Stimulated activated CD8-positive, alpha-beta memory T cell treated with anti-CD3 and anti-CD28 coated beads, Interleukin-12 subunit alpha, Interleukin-12 subunit beta, amount 100 ng/mL, for 24 hours (primary cell): ENCODE data around the gene S100PBP.
"Not testable (repeated sequence)": the region's sequence is repeated elsewhere in the genome, so short reads cannot be mapped to it uniquely, and the experiment has no call there.

Source experiments
- DNase-seq: peaks from one replicate; pipeline ENCODE4 v3.0.0-alpha.2; 2020; ENCODE audit errors: extremely low read depth

S100PBP gene

DNA sequence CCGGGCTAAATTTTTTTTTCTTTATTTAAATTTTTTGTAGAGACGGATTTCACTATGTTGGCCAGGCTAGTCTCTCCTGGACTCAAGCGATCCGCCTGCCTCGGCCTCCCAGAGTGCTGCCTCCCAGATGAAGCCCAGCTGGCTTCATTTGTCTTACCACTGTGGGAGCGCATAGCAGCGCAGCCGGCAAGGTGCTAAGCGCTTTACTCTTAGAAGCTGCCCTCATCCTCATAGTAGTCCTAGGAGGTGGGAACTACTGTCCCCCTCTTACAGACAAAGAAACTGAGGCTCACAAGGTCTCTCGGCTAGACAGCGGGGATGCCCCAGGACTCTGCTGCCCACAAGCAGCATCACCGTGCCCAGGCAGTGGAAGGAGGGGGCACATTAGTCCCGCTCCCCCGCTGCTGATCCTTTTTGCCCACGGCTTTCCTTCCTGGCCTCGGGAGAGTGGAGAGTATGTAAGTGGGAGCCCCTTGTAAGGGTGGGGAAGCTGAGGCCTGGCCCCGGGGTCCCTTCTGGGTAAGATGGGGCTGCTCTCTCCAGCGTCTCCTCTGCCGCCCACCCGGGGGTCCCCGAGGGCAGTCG lies 83.0 kb downstream of the S100PBP start:
- DNase-seq: no peak

DNA sequence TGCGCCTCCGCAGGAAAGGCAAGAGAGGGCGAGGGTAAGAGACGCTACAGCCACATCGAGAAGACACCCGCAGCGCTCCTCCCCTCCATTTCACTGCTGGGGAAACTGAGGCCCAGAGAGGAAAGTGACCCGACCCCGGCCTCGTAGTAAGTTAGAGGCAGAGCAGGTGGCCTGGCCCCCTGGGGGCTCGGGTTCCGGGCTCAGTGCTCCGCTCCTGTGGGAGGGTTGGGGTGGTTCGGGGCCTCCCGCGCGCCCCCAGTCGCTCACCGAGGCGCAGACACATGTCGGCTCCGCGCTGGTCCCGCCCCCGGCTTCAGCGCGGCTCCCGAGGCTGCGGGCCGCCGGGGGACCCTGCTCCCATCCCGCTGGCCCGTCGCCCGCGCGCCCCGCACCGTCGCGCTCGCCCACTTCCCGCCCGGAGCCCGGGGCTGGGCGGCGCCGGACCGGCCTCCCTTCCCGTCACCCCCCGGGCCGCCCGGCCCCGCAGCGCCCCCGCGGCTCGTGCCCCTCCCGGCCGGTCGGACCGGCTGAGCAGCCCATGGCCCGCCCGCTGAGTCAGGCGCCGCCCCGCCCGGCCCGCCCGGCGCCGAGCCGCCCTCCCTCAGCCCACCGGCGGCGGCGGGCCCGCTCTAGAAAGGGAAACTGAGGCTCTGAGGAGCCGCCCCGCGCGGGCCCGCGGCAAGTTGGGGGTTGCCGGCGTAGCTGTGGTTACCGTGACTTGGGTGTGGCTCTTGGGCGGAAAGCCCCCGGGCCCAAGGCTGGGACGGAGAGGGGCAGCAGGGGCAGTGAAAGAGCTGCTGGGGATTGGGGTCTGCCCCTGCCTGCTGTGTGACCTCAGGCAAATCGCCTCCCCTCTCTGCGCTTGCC lies 83.7 kb downstream of the S100PBP start, which contains the start of gene TMEM54:
Gene TMEM54, minus strand, starts transcription at position 434 of the 867 bp plus-strand sequence. Its CDS starts 151 bp downstream, at position 283.
- DNase-seq: no peak

DNA sequence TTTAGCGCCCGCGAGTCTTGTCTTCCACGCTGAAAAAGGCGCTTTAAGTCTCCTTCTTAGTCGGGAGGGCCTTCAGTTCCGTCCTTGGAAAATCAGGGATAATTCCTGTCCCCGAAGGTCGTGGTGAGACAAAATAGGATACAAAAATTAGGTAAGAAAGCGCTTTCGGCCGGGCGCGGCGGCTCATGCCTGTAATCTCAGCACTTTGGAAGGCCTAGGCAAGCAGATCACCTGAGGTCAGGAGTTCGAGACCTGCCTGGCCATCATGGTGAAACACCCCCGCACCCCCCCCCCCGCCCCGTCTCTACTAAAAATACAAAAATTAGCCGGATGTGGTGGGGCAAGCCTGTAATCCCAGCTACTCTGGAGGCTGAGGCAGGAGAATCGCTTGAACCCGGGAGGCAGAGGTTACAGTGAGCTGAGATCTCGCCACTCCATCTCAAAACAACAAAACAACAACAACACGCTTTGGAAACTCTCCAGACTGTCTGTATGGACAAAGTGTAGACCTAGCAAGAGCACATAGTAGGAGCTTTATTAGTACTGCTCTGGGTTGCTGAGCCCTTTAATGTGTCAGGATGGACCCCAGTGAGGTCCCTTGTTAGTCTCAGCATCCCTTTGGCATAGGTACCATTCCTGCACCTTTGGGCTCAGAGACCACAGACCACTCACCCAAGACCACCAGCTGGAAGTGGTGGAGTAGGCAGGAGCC lies 84.5 kb downstream of the S100PBP start:
- DNase-seq: no peak

DNA sequence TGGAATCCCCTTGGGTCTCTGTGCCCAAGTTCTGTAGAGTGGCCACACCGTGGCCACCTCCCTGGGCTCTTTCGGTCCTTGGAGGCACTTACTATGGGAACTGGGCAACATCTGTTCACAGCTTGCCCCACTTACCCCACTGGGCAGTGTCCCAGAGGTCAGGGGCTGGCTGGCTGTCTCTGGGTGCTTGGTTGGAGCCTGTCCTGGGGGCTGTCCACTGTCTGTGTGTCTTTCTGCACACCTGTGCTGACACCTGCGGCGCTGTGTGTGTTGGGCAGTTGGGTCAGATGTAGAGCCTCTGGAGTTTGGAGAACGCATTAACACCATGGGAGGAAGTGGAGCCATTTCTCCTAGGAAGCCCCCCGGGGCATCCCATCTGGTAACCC lies 85.1 kb downstream of the S100PBP start:
- no peak for DNase-seq

DNA sequence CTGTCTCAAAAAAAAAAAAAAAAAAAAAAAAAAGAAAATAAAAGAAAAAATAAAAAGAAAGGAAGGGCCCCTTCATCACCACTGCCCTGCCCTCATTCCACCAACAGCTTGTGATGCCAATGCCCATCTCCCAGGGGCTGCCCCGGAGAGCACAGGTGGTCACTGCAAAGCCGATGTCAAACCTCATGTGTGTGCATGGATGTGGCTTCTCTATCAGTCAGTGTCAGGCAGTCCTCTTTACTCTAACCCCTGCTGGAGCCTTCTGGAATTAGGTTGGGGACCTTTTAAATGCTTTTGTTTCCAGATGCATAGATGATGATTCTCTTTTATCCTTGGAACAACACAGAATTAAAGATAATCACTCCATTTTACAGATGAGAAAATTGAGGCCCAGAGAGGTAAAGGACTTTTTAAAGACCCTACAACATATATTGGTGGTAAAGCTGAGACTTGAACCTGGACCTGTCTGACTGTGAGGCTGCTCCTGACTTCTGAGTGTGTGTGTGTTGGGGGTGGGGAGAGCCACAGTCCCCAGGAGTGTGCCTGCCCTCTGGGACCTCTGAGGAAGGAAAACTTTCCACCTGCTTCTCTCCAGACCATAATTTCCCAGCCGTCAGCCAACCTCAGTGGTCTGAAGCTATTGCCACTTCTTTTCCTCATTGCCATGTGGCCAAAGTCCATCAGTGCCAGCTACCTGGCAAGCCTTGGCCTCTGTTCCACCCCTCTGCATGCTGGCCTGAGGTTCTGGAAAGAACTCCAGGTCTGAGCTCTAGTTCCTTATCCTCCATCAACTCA lies 86.7 kb downstream of the S100PBP start:
- no peak for DNase-seq

DNA sequence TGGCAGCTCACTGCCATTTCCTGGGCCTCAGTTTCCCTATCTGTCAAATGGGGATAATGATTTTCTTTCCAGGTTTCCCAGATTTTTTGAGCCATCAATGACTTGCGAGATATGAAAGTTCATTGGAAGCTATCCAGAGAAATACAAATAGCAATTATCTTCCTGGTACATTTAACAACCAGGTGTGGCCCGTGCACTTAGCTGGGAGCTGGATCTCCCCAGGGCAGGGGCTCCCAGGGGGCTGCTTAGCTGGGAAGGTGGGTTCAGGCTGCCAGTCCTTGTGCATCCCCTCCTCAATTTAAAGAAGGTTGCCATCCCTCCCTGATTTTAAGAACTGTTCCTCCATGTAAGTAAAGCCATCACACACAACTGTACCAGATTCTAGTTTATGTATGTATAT lies 87.3 kb downstream of the S100PBP start:
- no peak for DNase-seq

DNA sequence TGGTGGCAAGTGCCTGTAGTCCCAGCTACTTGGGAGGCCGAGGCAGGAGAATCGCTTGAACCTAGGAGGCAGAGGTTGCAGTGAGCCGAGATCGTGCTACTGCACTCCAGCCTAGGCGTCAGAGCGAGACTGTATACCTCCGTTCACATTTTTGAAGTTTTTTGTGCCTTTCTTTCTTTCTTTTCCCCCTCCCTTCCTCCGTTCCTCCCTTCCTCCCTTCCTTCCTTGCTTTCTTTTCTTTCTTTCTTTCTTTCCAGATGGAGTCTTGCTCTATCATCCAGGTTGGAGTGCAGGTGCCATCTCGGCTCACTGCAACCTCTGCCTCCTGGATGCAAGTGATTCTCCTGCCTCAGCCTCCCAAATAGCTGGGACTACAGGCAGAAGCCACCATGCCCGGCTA lies 88.1 kb downstream of the S100PBP start:
- DNase-seq: not testable (repeated sequence)

DNA sequence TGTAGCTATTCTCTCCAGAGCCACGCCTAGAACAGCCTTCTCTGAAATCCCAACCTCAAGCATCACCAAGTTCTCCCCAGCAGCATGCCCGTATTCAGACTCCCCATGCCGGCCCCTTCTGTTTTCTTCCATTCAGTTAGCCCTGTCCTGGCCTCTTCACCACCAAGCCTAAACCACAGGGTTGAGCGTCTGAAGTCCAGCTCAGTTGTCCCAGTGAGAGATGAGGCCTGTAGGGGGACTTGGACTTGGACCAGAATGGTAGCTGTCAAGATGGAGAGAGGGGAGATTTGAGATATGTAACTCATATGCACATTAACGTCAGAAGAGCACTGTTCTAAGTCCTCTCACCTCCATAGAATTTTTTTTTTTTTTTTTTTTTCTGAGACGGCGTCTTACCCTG lies 89.2 kb downstream of the S100PBP start:
- DNase-seq: no peak

DNA sequence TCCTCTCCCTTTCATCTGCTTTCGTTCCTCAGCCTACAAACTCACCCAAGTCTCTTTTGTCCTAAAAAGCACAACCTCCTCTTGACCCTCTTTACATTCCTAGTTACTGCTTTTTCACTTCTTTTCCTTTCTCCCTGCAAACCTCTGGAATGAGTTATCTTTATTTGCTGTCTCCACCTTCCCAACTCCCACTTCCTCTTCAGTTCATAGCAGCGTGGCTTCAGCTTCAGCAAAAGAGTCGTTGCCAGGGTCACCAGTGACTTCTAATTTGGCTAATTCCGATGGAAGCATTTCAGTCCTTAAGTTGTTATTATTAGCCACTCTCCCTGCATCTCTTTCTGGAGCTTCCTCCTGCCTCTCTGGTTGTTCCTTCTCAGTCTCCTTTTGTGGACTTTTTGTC lies 90.0 kb downstream of the S100PBP start:
- DNase-seq: no peak
